Hepatocyte (in vitro differentiated cells): ENCODE results near the gene FGF9.

Experiments
- EZH2 ChIP-seq: fragments of 200-600 bp; sonication (generic); IDR thresholded peaks from 2 replicates; pipeline ENCODE4 v1.6.1; 2016; ENCODE audit warnings: antibody characterized with exemption, mild to moderate bottlenecking, borderline replicate concordance
- TF ChIP-seq, protein P1 (sequence below): fragments of 200-600 bp; sonication (generic); IDR thresholded peaks from 2 replicates; pipeline ENCODE4 v1.5.1; 2016; ENCODE audit warnings: antibody characterized with exemption, mild to moderate bottlenecking; ENCODE audit not compliant: poor library complexity

GRCh38 chr13:21677075-21677623, 6.3 kb downstream of the FGF9 start:
- TF ChIP-seq, protein P1, sequence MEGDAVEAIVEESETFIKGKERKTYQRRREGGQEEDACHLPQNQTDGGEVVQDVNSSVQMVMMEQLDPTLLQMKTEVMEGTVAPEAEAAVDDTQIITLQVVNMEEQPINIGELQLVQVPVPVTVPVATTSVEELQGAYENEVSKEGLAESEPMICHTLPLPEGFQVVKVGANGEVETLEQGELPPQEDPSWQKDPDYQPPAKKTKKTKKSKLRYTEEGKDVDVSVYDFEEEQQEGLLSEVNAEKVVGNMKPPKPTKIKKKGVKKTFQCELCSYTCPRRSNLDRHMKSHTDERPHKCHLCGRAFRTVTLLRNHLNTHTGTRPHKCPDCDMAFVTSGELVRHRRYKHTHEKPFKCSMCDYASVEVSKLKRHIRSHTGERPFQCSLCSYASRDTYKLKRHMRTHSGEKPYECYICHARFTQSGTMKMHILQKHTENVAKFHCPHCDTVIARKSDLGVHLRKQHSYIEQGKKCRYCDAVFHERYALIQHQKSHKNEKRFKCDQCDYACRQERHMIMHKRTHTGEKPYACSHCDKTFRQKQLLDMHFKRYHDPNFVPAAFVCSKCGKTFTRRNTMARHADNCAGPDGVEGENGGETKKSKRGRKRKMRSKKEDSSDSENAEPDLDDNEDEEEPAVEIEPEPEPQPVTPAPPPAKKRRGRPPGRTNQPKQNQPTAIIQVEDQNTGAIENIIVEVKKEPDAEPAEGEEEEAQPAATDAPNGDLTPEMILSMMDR, result no peak
- no peak for TF ChIP-seq EZH2
